Measurements from ENCODE around the gene TDRD3. TPM values are rescaled to one million over a fixed set of nuclear protein-coding genes. Genes with fewer than 3 reads are reported as not detected.

The TDRD3 gene
- total and polyA plus RNA-seq, 2 donors (not counting 1 experiment from before 2014, with no cell fraction given) = 5.6 to 23.7 TPM

DNA sequence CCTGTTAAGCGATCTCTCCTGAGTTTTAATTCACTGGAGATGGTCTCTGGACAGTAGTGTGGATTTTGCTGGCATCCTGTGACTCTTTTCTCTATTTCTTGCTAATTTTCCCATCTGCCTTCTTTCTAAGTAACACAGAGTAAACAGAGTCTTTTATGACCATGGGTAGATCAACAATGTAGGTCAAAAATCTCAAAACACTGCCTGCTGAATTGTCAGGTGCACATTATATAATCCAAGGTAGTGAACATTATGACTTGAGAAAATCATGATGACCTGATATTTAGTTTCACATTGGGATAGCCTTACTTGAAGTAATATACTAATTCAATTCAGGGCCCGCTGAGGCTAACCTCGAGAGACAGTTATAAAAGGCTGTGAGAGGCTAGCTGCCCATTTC, 180.7 kb downstream of the TDRD3 start:
- no peaks in the 10 kb centered on the region for H3K79me2 ChIP-seq (ENCODE audit: control insufficient read depth, insufficient read depth, low read length)
- H3K27me3 ChIP-seq (replicated peaks in 1 of 4; ENCODE audit: control extremely low read depth in 1 of 4, control insufficient read depth in 3 of 4, insufficient read depth in 4 of 4, low read length in 3 of 4) = no peaks in the 10 kb centered on the region
- no peaks in the 10 kb centered on the region for H3K4me1 ChIP-seq (ENCODE audit: control insufficient read depth in 2 of 2, insufficient read depth in 2 of 2, low read length in 2 of 2)
- ATAC-seq (ENCODE audit: low read depth) (no peak), DNase-seq (no peak)
- no peak overlapping the region for H3K4me2 ChIP-seq (replicated peaks; ENCODE audit: low read depth, low read length, poor library complexity, severe bottlenecking)
- no peak overlapping the region for H3K9ac ChIP-seq (ENCODE audit: low read length)
- Mint-ChIP-seq H3K4me1 (no peaks in the 10 kb centered on the region), H3K27me3 (no peaks in the 10 kb centered on the region), H3K27ac (no peak overlapping the region), H3K9me3 (ENCODE audit: insufficient read depth) (peaks cover 2% of the 10 kb centered on the region), H3K4me3 (no peak overlapping the region)
- CTCF ChIA-PET = no interaction called here
- intact Hi-C loops (cut with micrococcal nuclease) = no loop called here
- POLR2A ChIA-PET = no interaction called here
- 100% methylated on average over 1 of the region's 3 CpGs for WGBS (ENCODE audit: insufficient coverage)
- no peak overlapping the region for H3K4me3 ChIP-seq (ENCODE audit: control extremely low read depth in 1 of 5, extremely low read depth in 1 of 5, insufficient read depth in 1 of 5, low read depth in 2 of 5, low read length in 4 of 5)
- H3K27ac ChIP-seq (ENCODE audit: low read length in 2 of 2) = no peak overlapping the region
- TF ChIP-seq EZH2 (IDR thresholded peaks at IDR 0.05; ENCODE audit: borderline replicate concordance, insufficient read depth, low read depth, low read length, poor library complexity, severe bottlenecking) = no peak
- no peak for TF ChIP-seq CTCF (IDR thresholded peaks at IDR 0.05)
- peaks cover 0 to 4% (median 0%) of the 10 kb centered on the region in 3 donors for H3K9me3 ChIP-seq (ENCODE audit: control extremely low read depth in 1 of 3, control insufficient read depth in 2 of 3, insufficient read depth in 1 of 3, low read length in 2 of 3)
- H4K20me1 ChIP-seq (ENCODE audit: control insufficient read depth, insufficient read depth, low read length, poor library complexity, severe bottlenecking) = no peaks in the 10 kb centered on the region
- H2AFZ ChIP-seq (ENCODE audit: insufficient read depth, low read depth, low read length, poor library complexity, severe bottlenecking) = no peak overlapping the region
- H3K36me3 ChIP-seq (replicated peaks in 1 of 2; ENCODE audit: control extremely low read depth in 1 of 2, control insufficient read depth in 1 of 2, extremely low read depth in 1 of 2, insufficient read depth in 2 of 2, low read length in 1 of 2) = no peaks in the 10 kb centered on the region

GRCh38 chr13:60583196-60583888, 186.3 kb downstream of the TDRD3 start:
- Histone ChIP-seq H3K79me2 (ENCODE audit: control insufficient read depth, insufficient read depth, low read length) (no peaks in the 10 kb centered on the region), H3K27me3 (replicated peaks in 1 of 4; ENCODE audit: control extremely low read depth in 1 of 4, control insufficient read depth in 3 of 4, insufficient read depth in 4 of 4, low read length in 3 of 4) (peaks cover 0 to 3% (median 0%) of the 10 kb centered on the region in 4 experiments), H3K9ac (ENCODE audit: low read length) (no peak overlapping the region), H3K4me3 (ENCODE audit: control extremely low read depth in 1 of 5, extremely low read depth in 1 of 5, insufficient read depth in 1 of 5, low read depth in 2 of 5, low read length in 4 of 5) (no peak overlapping the region), H4K20me1 (ENCODE audit: control insufficient read depth, insufficient read depth, low read length, poor library complexity, severe bottlenecking) (no peaks in the 10 kb centered on the region), H3K4me1 (ENCODE audit: control insufficient read depth in 2 of 2, insufficient read depth in 2 of 2, low read length in 2 of 2) (no peaks in the 10 kb centered on the region), H3K9me3 (ENCODE audit: control extremely low read depth in 1 of 3, control insufficient read depth in 2 of 3, insufficient read depth in 1 of 3, low read length in 2 of 3) (peaks cover 0 to 11% (median 0%) of the 10 kb centered on the region in 3 donors), H3K36me3 (replicated peaks in 1 of 2; ENCODE audit: control extremely low read depth in 1 of 2, control insufficient read depth in 1 of 2, extremely low read depth in 1 of 2, insufficient read depth in 2 of 2, low read length in 1 of 2) (no peaks in the 10 kb centered on the region), H3K27ac (ENCODE audit: low read length in 2 of 2) (no peak overlapping the region), H3K4me2 (replicated peaks; ENCODE audit: low read depth, low read length, poor library complexity, severe bottlenecking) (no peak overlapping the region), H2AFZ (ENCODE audit: insufficient read depth, low read depth, low read length, poor library complexity, severe bottlenecking) (no peak overlapping the region)
- ATAC-seq (ENCODE audit: low read depth) (no peak), DNase-seq (no peak)
- TF ChIP-seq CTCF (IDR thresholded peaks at IDR 0.05) = no peak
- TF ChIP-seq EZH2 (IDR thresholded peaks at IDR 0.05; ENCODE audit: borderline replicate concordance, insufficient read depth, low read depth, low read length, poor library complexity, severe bottlenecking) = no peak
- intact Hi-C loops (cut with micrococcal nuclease) = no loop called here
- Mint-ChIP-seq H3K27ac (no peak overlapping the region), H3K4me3 (no peak overlapping the region), H3K9me3 (ENCODE audit: insufficient read depth) (peaks cover 4% of the 10 kb centered on the region), H3K27me3 (no peaks in the 10 kb centered on the region), H3K4me1 (no peaks in the 10 kb centered on the region)
- CTCF ChIA-PET = no interaction called here
- POLR2A ChIA-PET = no interaction called here
- WGBS (ENCODE audit: insufficient coverage) = 79% methylated on average over 7 of the region's 9 CpGs

Data from B cell (primary cell).